22Rv1 (cell line): ENCODE measurements around the gene COX10.

Experiments
- H3K27ac ChIP-seq: fragments of 450-650 bp; 2 replicates; pipeline ENCODE4 v1.5.1; 2017
- ZFX ChIP-seq: fragments of 450-650 bp; IDR thresholded peaks from 2 replicates; pipeline ENCODE4 v1.6.1; 2017; ENCODE audit warnings: antibody characterized with exemption, borderline replicate concordance
- TF ChIP-seq, protein P1 (sequence below): fragments of 450-650 bp; IDR thresholded peaks from 2 replicates; pipeline ENCODE4 v1.5.1; 2017; ENCODE audit warnings: mild to moderate bottlenecking

The COX10 gene

DNA sequence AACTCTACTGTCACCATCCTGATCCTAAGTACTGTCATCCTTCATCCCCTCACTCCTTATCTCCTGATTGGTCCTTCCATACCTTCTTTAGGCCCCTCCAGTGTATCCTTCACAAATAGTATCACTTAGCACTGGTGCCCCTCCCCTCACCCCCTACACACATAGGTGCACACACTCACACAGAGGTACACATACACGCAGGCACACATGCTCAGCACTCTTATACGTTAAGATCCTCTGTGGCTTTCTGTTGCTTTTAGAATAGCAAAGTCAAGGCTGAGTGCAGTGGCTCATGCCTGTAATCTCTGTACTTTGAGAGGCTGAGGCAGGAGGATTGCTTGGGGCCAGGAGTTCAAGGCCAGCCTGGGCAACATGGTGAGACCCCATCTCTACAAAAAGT lies 135.2 kb downstream of the COX10 start:
- H3K27ac ChIP-seq = no peak overlapping the region
- TF ChIP-seq ZFX = no peak
- TF ChIP-seq, protein P1, sequence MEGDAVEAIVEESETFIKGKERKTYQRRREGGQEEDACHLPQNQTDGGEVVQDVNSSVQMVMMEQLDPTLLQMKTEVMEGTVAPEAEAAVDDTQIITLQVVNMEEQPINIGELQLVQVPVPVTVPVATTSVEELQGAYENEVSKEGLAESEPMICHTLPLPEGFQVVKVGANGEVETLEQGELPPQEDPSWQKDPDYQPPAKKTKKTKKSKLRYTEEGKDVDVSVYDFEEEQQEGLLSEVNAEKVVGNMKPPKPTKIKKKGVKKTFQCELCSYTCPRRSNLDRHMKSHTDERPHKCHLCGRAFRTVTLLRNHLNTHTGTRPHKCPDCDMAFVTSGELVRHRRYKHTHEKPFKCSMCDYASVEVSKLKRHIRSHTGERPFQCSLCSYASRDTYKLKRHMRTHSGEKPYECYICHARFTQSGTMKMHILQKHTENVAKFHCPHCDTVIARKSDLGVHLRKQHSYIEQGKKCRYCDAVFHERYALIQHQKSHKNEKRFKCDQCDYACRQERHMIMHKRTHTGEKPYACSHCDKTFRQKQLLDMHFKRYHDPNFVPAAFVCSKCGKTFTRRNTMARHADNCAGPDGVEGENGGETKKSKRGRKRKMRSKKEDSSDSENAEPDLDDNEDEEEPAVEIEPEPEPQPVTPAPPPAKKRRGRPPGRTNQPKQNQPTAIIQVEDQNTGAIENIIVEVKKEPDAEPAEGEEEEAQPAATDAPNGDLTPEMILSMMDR = no peak

DNA sequence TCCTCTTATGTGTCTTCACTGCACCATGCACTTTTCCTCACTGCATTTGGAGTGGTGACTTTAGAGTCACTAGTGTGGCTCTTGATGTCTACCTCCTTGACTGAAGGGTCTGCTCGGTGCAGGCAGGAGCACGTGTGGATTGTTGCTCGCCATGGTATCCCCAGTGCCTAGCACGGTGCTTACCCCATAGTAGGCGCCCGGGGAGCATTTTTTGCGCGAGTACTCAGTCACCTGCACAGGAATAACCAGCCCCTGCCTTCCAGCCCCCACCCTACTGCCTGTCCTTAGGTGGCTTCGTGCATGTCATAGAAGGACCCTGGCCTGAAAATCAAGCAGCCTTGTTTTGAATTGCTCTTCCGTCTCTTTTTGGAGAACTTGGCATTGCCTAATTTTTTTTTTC lies 136.1 kb downstream of the COX10 start:
- no peak overlapping the region for H3K27ac ChIP-seq
- no peak for TF ChIP-seq ZFX
- TF ChIP-seq, protein P1 = no peak

DNA sequence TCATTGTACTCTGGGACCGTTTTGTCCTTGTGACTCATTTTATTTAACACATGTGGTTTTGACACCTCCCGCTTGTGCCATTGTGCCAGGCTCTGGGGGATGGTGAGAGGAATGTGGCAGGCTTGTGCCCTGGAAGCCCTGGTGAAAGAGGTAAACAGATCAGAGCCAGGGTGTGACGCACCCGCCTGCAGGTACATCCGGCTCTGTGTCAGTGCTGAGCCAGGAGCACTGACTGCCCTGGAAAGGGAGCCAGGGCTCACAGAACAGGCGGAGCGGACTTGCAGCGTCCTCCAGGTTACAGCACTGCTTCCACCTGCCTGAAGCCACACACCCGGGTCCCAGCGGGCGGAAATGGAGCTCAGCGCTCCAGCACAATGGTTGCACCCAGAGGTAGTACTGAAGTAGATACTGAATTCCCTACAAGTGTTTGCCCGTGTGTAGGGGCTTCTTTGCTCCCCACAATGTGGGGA lies 136.7 kb downstream of the COX10 start:
- H3K27ac ChIP-seq = no peak overlapping the region
- TF ChIP-seq, protein P1 = no peak
- TF ChIP-seq ZFX = no peak

DNA sequence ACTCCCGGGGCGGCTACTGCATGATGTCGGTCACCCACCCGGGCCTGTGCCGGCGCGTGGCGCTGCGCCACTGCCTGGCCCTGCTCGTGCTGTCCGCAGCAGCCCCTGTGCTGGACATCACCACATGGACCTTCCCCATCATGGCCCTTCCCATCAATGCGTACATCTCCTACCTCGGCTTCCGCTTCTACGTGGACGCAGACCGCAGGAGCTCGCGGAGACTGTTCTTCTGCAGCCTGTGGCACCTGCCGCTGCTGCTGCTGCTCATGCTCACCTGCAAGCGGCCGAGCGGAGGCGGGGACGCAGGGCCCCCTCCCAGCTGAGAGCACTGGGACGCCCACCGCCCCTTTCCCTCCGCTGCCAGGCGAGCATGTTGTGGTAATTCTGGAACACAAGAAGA lies 137.6 kb downstream of the COX10 start:
- TF ChIP-seq, protein P1 = no peak
- TF ChIP-seq ZFX = no peak
- H3K27ac ChIP-seq = no peak overlapping the region

DNA sequence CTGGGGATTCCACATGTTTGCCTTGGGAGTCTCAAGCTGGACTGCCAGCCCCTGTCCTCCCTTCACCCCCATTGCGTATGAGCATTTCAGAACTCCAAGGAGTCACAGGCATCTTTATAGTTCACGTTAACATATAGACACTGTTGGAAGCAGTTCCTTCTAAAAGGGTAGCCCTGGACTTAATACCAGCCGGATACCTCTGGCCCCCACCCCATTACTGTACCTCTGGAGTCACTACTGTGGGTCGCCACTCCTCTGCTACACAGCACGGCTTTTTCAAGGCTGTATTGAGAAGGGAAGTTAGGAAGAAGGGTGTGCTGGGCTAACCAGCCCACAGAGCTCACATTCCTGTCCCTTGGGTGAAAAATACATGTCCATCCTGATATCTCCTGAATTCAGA lies 138.5 kb downstream of the COX10 start:
- no peak overlapping the region for H3K27ac ChIP-seq
- TF ChIP-seq, protein P1 = no peak

DNA sequence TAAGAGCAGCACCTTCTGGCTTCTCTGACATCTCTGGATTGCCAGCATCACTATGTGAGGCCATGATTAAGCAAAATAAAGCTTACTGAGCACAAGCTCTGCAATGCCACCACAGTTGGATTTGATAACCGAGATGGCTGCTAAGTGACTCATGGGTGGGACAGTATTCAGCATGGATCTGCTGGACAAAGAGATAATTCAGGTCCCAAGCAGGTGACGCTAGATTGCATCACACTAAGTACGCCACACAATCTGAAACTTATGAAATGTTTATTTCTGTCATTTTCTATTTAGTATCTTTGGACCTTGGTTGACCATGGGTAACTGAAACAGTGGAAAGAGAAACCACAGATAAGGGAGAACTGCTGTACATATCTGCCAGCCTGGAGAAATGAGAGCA lies 139.9 kb downstream of the COX10 start:
- TF ChIP-seq, protein P1 = no peak
- TF ChIP-seq ZFX = no peak
- H3K27ac ChIP-seq = no peak overlapping the region

DNA sequence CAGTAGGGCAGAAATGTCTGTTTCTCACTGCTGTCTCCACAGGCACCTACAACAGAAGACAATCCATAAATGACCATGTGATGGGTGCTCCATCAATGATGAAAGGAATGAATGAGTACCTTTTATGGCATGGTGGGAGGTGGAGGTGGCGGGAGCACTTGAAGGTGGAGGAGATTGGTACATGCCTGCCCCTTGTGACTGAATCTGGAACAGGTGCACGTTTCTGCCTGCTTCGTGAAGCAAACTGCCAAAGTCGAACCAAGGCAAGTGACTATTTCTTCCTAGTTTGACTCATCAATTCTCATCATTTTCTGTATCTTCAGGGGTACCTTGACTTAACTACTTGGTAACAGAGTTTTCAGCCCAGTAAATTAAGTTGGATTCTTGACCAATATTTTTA lies 141.9 kb downstream of the COX10 start:
- TF ChIP-seq, protein P1 = no peak
- TF ChIP-seq ZFX = no peak
- no peak overlapping the region for H3K27ac ChIP-seq
